ENCODE measurements around the gene CRYL1. TPM values are rescaled to one million over a fixed set of nuclear protein-coding genes. Genes with fewer than 3 reads are reported as not detected.

Gene CRYL1
- total RNA-seq, 5 donors from 2014 or later (not counting 1 experiment from before 2014, with no cell fraction given), result 12.3 to 21.5 (median 17.9) TPM

DNA sequence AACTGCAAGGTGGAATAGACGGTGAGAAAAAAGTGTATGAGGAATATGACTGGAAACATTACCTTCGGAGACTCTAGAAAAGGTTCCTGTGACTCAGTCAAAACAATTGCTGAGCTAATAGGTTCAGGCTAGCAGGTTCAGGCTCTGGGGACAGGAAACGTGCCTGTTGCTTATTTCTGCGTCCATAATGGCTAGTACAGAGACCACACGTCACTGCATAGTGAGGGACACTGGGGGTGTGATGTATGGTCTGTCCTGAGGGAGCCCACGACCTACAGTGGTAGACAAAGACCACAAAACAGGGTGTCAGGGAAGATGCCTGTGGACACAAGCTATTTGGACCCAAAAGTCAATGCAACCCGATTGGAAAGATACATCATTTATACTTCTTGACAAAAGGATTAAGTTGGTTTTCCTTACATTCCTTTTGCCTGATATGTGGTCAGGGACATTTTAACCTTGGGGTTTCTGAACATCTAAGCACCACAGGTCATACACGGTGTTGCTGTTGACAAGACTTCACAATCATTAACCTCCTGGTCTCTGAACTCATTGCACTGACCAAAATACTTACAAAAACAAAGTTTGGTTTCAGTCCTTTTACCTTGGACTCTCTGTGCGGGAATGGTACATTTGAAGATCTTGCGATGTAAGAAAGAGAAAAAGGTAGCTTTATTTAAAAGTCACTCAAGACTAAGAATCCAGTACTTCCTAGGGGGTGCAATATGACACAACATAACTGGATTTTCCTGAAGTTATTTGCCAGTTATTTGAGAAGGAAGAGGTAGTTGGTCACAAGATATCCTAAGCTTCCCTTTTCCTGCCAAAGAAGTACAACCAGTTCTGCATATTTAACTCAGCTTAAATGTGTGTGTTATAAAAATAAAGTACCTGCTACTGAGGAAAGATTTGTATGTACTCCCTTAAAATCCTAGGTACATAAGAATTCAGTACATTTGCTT lies 20.0 kb downstream of the CRYL1 start:
- no peak overlapping the region for H3K4me3 Mint-ChIP-seq
- Histone ChIP-seq H3K4me1 (ENCODE audit: control insufficient read depth in 1 of 2, extremely low read depth in 1 of 2, insufficient read depth in 2 of 2, low read length in 2 of 2) (no peaks in the 10 kb centered on the region), H3K4me3 (ENCODE audit: control insufficient read depth in 1 of 2, extremely low read depth in 1 of 2, low read length in 1 of 2) (no peak overlapping the region), H3K27me3 (replicated peaks in 1 of 2; ENCODE audit: control insufficient read depth in 2 of 2, extremely low read depth in 1 of 2, insufficient read depth in 2 of 2, low read length in 1 of 2) (no peaks in the 10 kb centered on the region), H3K36me3 (ENCODE audit: control insufficient read depth in 2 of 2, extremely low read depth in 1 of 2, insufficient read depth in 1 of 2, low read length in 1 of 2) (peaks cover under 1 to 4% of the 10 kb centered on the region in 2 donors), H3K27ac (ENCODE audit: low read length) (no peak overlapping the region), H3K9me3 (no peaks in the 10 kb centered on the region)
- WGBS (ENCODE audit: insufficient coverage), result 90% methylated on average over 5 of the region's 10 CpGs
- H3K9me3 Mint-ChIP-seq, result no peaks in the 10 kb centered on the region
- no peaks in the 10 kb centered on the region for H3K4me1 Mint-ChIP-seq
- H3K27ac Mint-ChIP-seq, result no peak overlapping the region
- peaks cover 29% of the 10 kb centered on the region for H3K36me3 Mint-ChIP-seq
- ChIA-PET CTCF (interaction anchor here in 1 of 2 donors (0.7 to 0.9 kb wide), 3 partner anchors 21 to 481 kb away, joined by 3 to 9 read pairs (median 4); no protein-coding TSS in a partner anchor), POLR2A (no interaction called here)
- ATAC-seq (replicated peaks in 1 of 4) (no peak), DNase-seq (no peak)
- no peaks in the 10 kb centered on the region for H3K27me3 Mint-ChIP-seq

GRCh38 chr13:20503088-20504083 lies 22.3 kb downstream of the CRYL1 start:
- Mint-ChIP-seq H3K27me3 (no peaks in the 10 kb centered on the region), H3K9me3 (peaks cover 0 to 3% (median 3%) of the 10 kb centered on the region in 3 donors)
- H3K27me3 ChIP-seq (replicated peaks in 1 of 2; ENCODE audit: control insufficient read depth in 2 of 2, extremely low read depth in 1 of 2, insufficient read depth in 2 of 2, low read length in 1 of 2), result no peaks in the 10 kb centered on the region

DNA sequence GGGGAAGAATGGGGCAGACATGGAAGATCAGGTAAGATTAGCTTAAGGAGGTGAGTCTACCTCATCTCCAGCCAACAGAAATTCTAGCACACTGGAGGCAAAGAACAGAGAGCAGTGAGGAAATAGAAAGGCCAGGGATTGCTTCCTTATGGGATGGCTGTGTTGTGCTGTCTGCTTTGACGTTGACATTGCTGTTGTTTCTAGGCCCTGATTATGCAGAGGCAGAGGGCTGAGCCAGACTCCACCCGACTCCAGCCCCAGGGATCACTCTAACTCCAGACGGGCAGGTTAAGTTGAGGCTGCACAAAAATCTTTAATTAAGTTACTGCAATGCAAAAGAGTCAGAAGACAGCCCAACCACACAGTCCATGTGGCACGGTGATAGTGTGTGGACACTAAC lies 24.1 kb downstream of the CRYL1 start:
- ChIA-PET CTCF (no interaction called here), POLR2A (no interaction called here)
- no peaks in the 10 kb centered on the region for H3K4me1 ChIP-seq (ENCODE audit: control insufficient read depth in 1 of 2, extremely low read depth in 1 of 2, insufficient read depth in 2 of 2, low read length in 2 of 2)
- no peak overlapping the region for H3K4me3 ChIP-seq (ENCODE audit: control insufficient read depth in 1 of 2, extremely low read depth in 1 of 2, low read length in 1 of 2)
- WGBS (ENCODE audit: insufficient coverage), result 59% methylated on average over 3 of the region's 4 CpGs
- H3K27me3 Mint-ChIP-seq, result no peaks in the 10 kb centered on the region
- ATAC-seq (replicated peaks in 1 of 4) (no peak), DNase-seq (no peak)
- H3K36me3 ChIP-seq (ENCODE audit: control insufficient read depth in 2 of 2, extremely low read depth in 1 of 2, insufficient read depth in 1 of 2, low read length in 1 of 2), result peaks cover 0 to 4% of the 10 kb centered on the region in 2 donors
- H3K27ac ChIP-seq (ENCODE audit: low read length), result no peak overlapping the region
- H3K9me3 Mint-ChIP-seq, result peaks cover 0 to 3% (median 3%) of the 10 kb centered on the region in 3 donors
- H3K9me3 ChIP-seq, result no peaks in the 10 kb centered on the region
- no peak overlapping the region for H3K4me3 Mint-ChIP-seq
- H3K4me1 Mint-ChIP-seq, result no peaks in the 10 kb centered on the region
- H3K27me3 ChIP-seq (replicated peaks in 1 of 2; ENCODE audit: control insufficient read depth in 2 of 2, extremely low read depth in 1 of 2, insufficient read depth in 2 of 2, low read length in 1 of 2), result no peaks in the 10 kb centered on the region
- peaks cover 22% of the 10 kb centered on the region for H3K36me3 Mint-ChIP-seq
- no peak overlapping the region for H3K27ac Mint-ChIP-seq

More at GRCh38 chr13:20503088-20504083, 22.3 kb downstream of the CRYL1 start:
- DNase-seq (no peak), ATAC-seq (replicated peaks in 1 of 4) (no peak)
- Histone ChIP-seq H3K4me3 (ENCODE audit: control insufficient read depth in 1 of 2, extremely low read depth in 1 of 2, low read length in 1 of 2) (no peak overlapping the region), H3K36me3 (ENCODE audit: control insufficient read depth in 2 of 2, extremely low read depth in 1 of 2, insufficient read depth in 1 of 2, low read length in 1 of 2) (peaks cover 0 to 4% of the 10 kb centered on the region in 2 donors), H3K4me1 (ENCODE audit: control insufficient read depth in 1 of 2, extremely low read depth in 1 of 2, insufficient read depth in 2 of 2, low read length in 2 of 2) (no peaks in the 10 kb centered on the region), H3K27ac (ENCODE audit: low read length) (no peak overlapping the region), H3K9me3 (no peaks in the 10 kb centered on the region)
- Mint-ChIP-seq H3K27ac (no peak overlapping the region), H3K4me3 (no peak overlapping the region), H3K4me1 (no peaks in the 10 kb centered on the region), H3K36me3 (peaks cover 26% of the 10 kb centered on the region)
- ChIA-PET CTCF (no interaction called here), POLR2A (interaction anchor here in 1 of 2 donors (0.7 kb wide), 1 partner anchor 263 kb away, joined by 6 read pairs; no protein-coding TSS in a partner anchor)
- 95% methylated on average over 15 of the region's 16 CpGs for WGBS (ENCODE audit: insufficient coverage)

DNA sequence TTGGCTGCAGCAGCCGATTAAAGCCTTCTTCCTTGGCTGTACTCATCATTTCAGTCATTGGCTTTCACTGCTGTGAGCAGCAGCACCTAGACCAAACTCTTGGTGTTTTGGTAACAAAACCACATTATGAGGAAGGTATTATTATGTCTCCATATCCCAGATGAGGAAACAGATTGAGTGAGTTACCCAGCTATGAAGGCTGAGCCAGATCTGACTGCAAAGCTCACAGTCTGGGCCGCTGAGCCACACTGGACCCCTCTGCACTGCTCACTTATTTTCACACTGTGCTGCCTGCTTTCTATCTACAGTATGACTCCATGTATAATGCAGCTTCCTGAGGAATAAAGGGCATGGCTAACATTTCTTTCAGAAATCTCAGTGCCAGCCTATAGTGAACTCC lies 24.5 kb downstream of the CRYL1 start:
- Histone ChIP-seq H3K9me3 (no peaks in the 10 kb centered on the region), H3K27ac (ENCODE audit: low read length) (no peak overlapping the region), H3K27me3 (replicated peaks in 1 of 2; ENCODE audit: control insufficient read depth in 2 of 2, extremely low read depth in 1 of 2, insufficient read depth in 2 of 2, low read length in 1 of 2) (no peaks in the 10 kb centered on the region), H3K4me1 (ENCODE audit: control insufficient read depth in 1 of 2, extremely low read depth in 1 of 2, insufficient read depth in 2 of 2, low read length in 2 of 2) (no peaks in the 10 kb centered on the region), H3K36me3 (ENCODE audit: control insufficient read depth in 2 of 2, extremely low read depth in 1 of 2, insufficient read depth in 1 of 2, low read length in 1 of 2) (peaks cover 0 to 4% of the 10 kb centered on the region in 2 donors), H3K4me3 (ENCODE audit: control insufficient read depth in 1 of 2, extremely low read depth in 1 of 2, low read length in 1 of 2) (no peak overlapping the region)
- Mint-ChIP-seq H3K4me3 (no peak overlapping the region), H3K36me3 (peaks cover 18% of the 10 kb centered on the region), H3K27ac (no peak overlapping the region), H3K27me3 (no peaks in the 10 kb centered on the region), H3K4me1 (no peaks in the 10 kb centered on the region), H3K9me3 (peaks cover 0 to 3% (median 3%) of the 10 kb centered on the region in 3 donors)
- POLR2A ChIA-PET, result no interaction called here
- CTCF ChIA-PET, result no interaction called here
- DNase-seq (no peak), ATAC-seq (replicated peaks in 1 of 4) (no peak)
- whole genome bisulfite sequencing (ENCODE audit: insufficient coverage), result 86% methylated on average over 1 of the region's 2 CpGs

- Mint-ChIP-seq H3K4me1 (peaks cover 5% of the 10 kb centered on the region in 3 donors), H3K9me3 (peaks cover 0 to 3% (median 3%) of the 10 kb centered on the region in 3 donors), H3K36me3 (peaks cover 6% of the 10 kb centered on the region), H3K4me3 (no peak overlapping the region), H3K27me3 (no peaks in the 10 kb centered on the region), H3K27ac (no peak overlapping the region)
- Histone ChIP-seq H3K27me3 (replicated peaks in 1 of 2; ENCODE audit: control insufficient read depth in 2 of 2, extremely low read depth in 1 of 2, insufficient read depth in 2 of 2, low read length in 1 of 2) (no peaks in the 10 kb centered on the region), H3K36me3 (ENCODE audit: control insufficient read depth in 2 of 2, extremely low read depth in 1 of 2, insufficient read depth in 1 of 2, low read length in 1 of 2) (peaks cover 0 to 4% of the 10 kb centered on the region in 2 donors), H3K9me3 (no peaks in the 10 kb centered on the region), H3K4me1 (ENCODE audit: control insufficient read depth in 1 of 2, extremely low read depth in 1 of 2, insufficient read depth in 2 of 2, low read length in 2 of 2) (no peaks in the 10 kb centered on the region), H3K4me3 (ENCODE audit: control insufficient read depth in 1 of 2, extremely low read depth in 1 of 2, low read length in 1 of 2) (no peak overlapping the region), H3K27ac (ENCODE audit: low read length) (no peak overlapping the region)
- ChIA-PET POLR2A (no interaction called here), CTCF (interaction anchor here in 1 of 2 donors (0.6 kb wide), 1 partner anchor 399 kb away, joined by 4 read pairs; no protein-coding TSS in a partner anchor)
- no peak for DNase-seq
- WGBS (ENCODE audit: insufficient coverage), result 92% methylated on average over 1 of the region's 2 CpGs
- ATAC-seq (replicated peaks in 1 of 4), result no peak
These were observed 25.7 kb downstream of the CRYL1 start for GRCh38 chr13:20499986-20500385.

GRCh38 chr13:20498659-20499058 lies 27.0 kb downstream of the CRYL1 start:
- Mint-ChIP-seq H3K4me3 (no peak overlapping the region), H3K9me3 (peaks cover 0 to 3% (median 3%) of the 10 kb centered on the region in 3 donors), H3K27ac (no peak overlapping the region), H3K4me1 (peaks cover 6% of the 10 kb centered on the region in 3 donors), H3K27me3 (no peaks in the 10 kb centered on the region), H3K36me3 (peaks cover 6% of the 10 kb centered on the region)
- H3K4me3 ChIP-seq (ENCODE audit: control insufficient read depth in 1 of 2, extremely low read depth in 1 of 2, low read length in 1 of 2), result no peak overlapping the region
- ATAC-seq (replicated peaks in 1 of 4), result no peak
- no peak overlapping the region for H3K27ac ChIP-seq (ENCODE audit: low read length)
- H3K4me1 ChIP-seq (ENCODE audit: control insufficient read depth in 1 of 2, extremely low read depth in 1 of 2, insufficient read depth in 2 of 2, low read length in 2 of 2), result no peaks in the 10 kb centered on the region
- H3K9me3 ChIP-seq, result no peaks in the 10 kb centered on the region
- H3K27me3 ChIP-seq (replicated peaks in 1 of 2; ENCODE audit: control insufficient read depth in 2 of 2, extremely low read depth in 1 of 2, insufficient read depth in 2 of 2, low read length in 1 of 2), result no peaks in the 10 kb centered on the region
- DNase-seq, result no peak
- CTCF ChIA-PET, result interaction anchor here (0.6 to 1.1 kb wide), 5 partner anchors 24 to 423 kb away, joined by 3 to 4 read pairs (median 3); no protein-coding TSS in a partner anchor
- POLR2A ChIA-PET, result interaction anchor here in 1 of 2 donors (0.5 kb wide), 1 partner anchor 366 kb away, joined by 3 read pairs; no protein-coding TSS in a partner anchor
- peaks cover 0 to 4% of the 10 kb centered on the region in 2 donors for H3K36me3 ChIP-seq (ENCODE audit: control insufficient read depth in 2 of 2, extremely low read depth in 1 of 2, insufficient read depth in 1 of 2, low read length in 1 of 2)

Data from T-cell (primary cell).